Activated CD4-positive, alpha-beta T cell treated with anti-CD3 and anti-CD28 coated beads, Interleukin-2, amount 10 ng/mL, durations not matched to agents 7 days and 5 days (primary cell): ENCODE measurements around the gene ITGA4. TPM values are rescaled to one million over a fixed set of nuclear protein-coding genes. Genes with fewer than 3 reads are reported as not detected.

Experiments
- CTCF ChIA-PET: fragments of 350-600 bp; sonication (Branson Sonifier 250); formaldehyde crosslinking; loops from one replicate; lab custom pipeline; 2021; ENCODE audit warnings: antibody characterized with exemption; lab: Charles Lee
- POLR2A ChIA-PET: fragments of 350-600 bp; sonication (Branson Sonifier 250); formaldehyde crosslinking; loops from one replicate; lab custom pipeline; 2021; ENCODE audit warnings: antibody characterized with exemption; lab: Charles Lee
- DNase-seq: peaks from one replicate; pipeline ENCODE4 v3.0.0-alpha.2; 2020
- H3K27ac Mint-ChIP-seq: one replicate; pipeline ENCODE4 v1.8.0; 2021; ENCODE audit warnings: mild to moderate bottlenecking, moderate library complexity, mixed read lengths
- H3K27me3 Mint-ChIP-seq: one replicate; pipeline ENCODE4 v1.8.0; 2021; ENCODE audit warnings: mixed read lengths
- H3K36me3 Mint-ChIP-seq: one replicate; pipeline ENCODE4 v1.8.0; 2021; ENCODE audit warnings: low read depth, mixed read lengths
- H3K4me1 Mint-ChIP-seq: one replicate; pipeline ENCODE4 v1.8.0; 2021; ENCODE audit warnings: mixed read lengths
- H3K4me3 Mint-ChIP-seq: one replicate; pipeline ENCODE4 v1.8.0; 2021; ENCODE audit warnings: mild to moderate bottlenecking, moderate library complexity, mixed read lengths
- H3K9me3 Mint-ChIP-seq: one replicate; pipeline ENCODE4 v1.8.0; 2021; ENCODE audit warnings: mixed read lengths
- total RNA-seq, 2 experiments: library from RNA; stranded (reverse); gene quantifications; one replicate each; pipeline ENCODE4 v1.2.3, GENCODE V29; 2021

Gene ITGA4
- total RNA-seq, 2 experiments from 2014 or later: 160 to 163 TPM

- ChIA-PET CTCF (interaction anchor here (0.6 to 1.3 kb wide), 4 partner anchors 184 to 349 kb away, joined by 3 read pairs; no protein-coding TSS in a partner anchor), POLR2A (interaction anchor here (1.3 kb wide), 1 partner anchor 156 kb away, joined by 4 read pairs; no protein-coding TSS in a partner anchor)
Measured at GRCh38 chr2:181461056-181461997, 4.1 kb downstream of the ITGA4 start.

DNA sequence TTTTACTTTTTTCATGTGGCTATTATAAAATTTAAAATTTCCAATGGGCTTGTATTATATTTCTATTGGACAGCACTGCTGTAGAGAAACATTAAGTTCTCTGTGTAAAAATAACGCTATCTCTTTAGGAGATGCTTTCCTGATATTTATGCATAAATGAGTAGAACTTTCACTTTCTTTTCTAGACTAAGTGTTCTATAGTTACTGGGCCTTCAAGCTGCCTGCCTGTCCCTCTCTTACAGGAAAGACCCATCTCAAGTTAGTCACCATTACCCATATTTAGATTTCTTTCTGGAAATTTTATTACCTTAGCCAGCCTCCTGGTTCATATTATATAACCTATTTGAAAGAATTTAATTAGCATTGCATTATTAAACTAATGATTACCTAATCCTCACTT lies 4.8 kb downstream of the ITGA4 start:
- H3K27me3 Mint-ChIP-seq: no peaks in the 10 kb centered on the region
- ChIA-PET POLR2A (no interaction called here), CTCF (interaction anchor here (0.9 to 1.1 kb wide), 2 partner anchors 289 to 310 kb away, joined by 3 read pairs; no protein-coding TSS in a partner anchor)
- H3K9me3 Mint-ChIP-seq: no peaks in the 10 kb centered on the region
- H3K4me1 Mint-ChIP-seq: peaks cover 61% of the 10 kb centered on the region
- peak; percentile 22 for DNase-seq
- H3K36me3 Mint-ChIP-seq: peaks cover 78% of the 10 kb centered on the region
- H3K27ac Mint-ChIP-seq: peak overlapping the region; percentile 66
- H3K4me3 Mint-ChIP-seq: peak overlapping the region; percentile 70

More at GRCh38 chr2:181461056-181461997, 4.1 kb downstream of the ITGA4 start:
- Mint-ChIP-seq H3K4me3 (peak overlapping the region; percentile 95), H3K4me1 (peaks cover 62% of the 10 kb centered on the region), H3K36me3 (peaks cover 75% of the 10 kb centered on the region), H3K27me3 (no peaks in the 10 kb centered on the region), H3K9me3 (no peaks in the 10 kb centered on the region), H3K27ac (peak overlapping the region; percentile 97)
- peak; percentile 26 for DNase-seq

DNA sequence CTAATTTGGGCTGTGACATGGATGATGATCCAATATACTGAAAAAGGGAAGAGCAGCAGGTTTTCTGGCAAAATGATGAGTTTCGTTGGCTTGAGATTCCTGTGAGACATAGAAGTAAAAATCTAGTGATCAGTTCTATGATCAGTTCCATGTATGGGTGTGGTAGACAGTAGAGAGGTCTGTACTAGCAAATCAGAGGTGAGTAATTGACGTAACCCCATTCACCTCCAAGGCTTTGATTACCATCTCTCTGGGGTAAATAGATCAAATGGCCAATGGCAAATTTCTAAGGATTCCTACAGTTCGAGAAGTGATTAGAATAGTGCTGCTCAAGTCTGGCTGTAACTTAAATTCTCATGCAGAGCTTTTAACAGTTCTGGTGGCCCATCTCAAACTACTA lies 6.4 kb downstream of the ITGA4 start:
- ChIA-PET POLR2A (no interaction called here), CTCF (no interaction called here)
- Mint-ChIP-seq H3K36me3 (peaks cover 85% of the 10 kb centered on the region), H3K27me3 (no peaks in the 10 kb centered on the region), H3K27ac (peak overlapping the region; percentile 51), H3K9me3 (no peaks in the 10 kb centered on the region), H3K4me1 (peaks cover 77% of the 10 kb centered on the region), H3K4me3 (peak overlapping the region; percentile 70)
- DNase-seq: no peak

DNA sequence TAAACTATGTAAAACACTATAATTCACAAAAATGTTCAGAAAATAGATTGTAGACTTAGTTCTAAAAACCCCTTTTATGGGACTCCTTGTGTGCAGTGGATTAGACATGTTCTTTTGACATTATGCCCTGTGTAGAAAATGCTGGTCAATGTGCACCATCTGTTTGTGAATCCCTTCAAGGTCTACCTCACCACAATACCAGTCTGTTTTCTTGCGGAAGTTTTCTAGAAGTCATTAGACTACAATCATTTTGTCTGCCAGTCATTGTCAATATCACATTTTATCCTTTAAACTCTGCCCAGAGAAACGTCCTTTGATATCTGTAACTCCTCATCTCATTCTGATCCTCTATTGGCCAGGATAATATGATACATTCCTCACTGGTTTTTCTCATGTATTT lies 7.8 kb downstream of the ITGA4 start:
- H3K36me3 Mint-ChIP-seq: peaks cover 84% of the 10 kb centered on the region

DNA sequence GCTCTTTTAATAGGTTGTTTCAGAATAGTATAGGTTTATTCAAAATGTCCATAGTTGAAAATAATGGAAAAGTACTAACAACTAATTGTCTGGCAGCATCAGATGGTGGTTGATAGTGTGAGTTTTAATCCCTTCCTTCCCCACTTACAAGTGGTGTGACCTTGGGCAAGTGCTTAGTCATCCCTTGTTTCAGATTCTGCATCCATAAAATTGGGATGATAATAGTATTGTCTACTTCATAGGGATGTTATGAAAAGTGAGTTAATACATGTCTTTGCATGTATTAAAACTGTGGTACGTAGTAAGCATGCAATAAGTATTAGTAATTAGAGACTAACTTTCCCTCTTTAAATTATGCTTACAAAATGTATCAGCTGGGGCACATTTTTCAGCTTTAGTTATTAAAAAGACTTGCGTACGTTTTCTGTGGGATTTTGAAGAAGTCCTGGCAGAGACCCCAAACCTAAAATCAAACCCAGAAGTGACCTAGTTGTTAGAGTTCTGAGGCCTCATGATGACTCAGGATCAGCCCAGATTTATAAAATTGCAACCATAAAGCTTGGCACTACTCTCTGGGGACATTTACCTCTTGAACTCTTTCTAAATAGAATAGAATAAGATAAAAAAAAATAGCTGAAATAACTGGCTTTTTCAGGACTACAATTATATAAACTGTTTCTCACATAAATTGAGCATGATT lies 8.6 kb downstream of the ITGA4 start:
- ChIA-PET POLR2A (no interaction called here), CTCF (interaction anchor here (0.6 to 3.5 kb wide), 13 partner anchors 8 to 370 kb away, joined by 3 to 23 read pairs (median 4); partner anchors contain the start of gene ITGA4)
- Mint-ChIP-seq H3K4me3 (no peak overlapping the region), H3K36me3 (peaks cover 83% of the 10 kb centered on the region), H3K27me3 (no peaks in the 10 kb centered on the region), H3K4me1 (peaks cover 84% of the 10 kb centered on the region), H3K27ac (peak overlapping the region; percentile 52), H3K9me3 (peaks cover 4% of the 10 kb centered on the region)
- no peak for DNase-seq

More for the DNA sequence above, 7.8 kb downstream of the ITGA4 start:
- POLR2A ChIA-PET: no interaction called here
- Mint-ChIP-seq H3K27ac (peak overlapping the region; percentile 52), H3K27me3 (no peaks in the 10 kb centered on the region), H3K9me3 (peaks cover 4% of the 10 kb centered on the region), H3K4me3 (peak overlapping the region; percentile 19), H3K4me1 (peaks cover 80% of the 10 kb centered on the region)
- CTCF ChIA-PET: no interaction called here
- DNase-seq: no peak

- Mint-ChIP-seq H3K27me3 (no peaks in the 10 kb centered on the region), H3K9me3 (peaks cover 4% of the 10 kb centered on the region), H3K27ac (no peak overlapping the region), H3K4me1 (peaks cover 89% of the 10 kb centered on the region), H3K36me3 (peaks cover 83% of the 10 kb centered on the region), H3K4me3 (peak overlapping the region; percentile 22)
- POLR2A ChIA-PET: no interaction called here
- peak; percentile 85 for DNase-seq
- CTCF ChIA-PET: interaction anchor here (0.6 to 3.5 kb wide), 17 partner anchors 9 to 371 kb away, joined by 3 to 23 read pairs (median 4); partner anchors contain the start of gene ITGA4
Measured at GRCh38 chr2:181466661-181467576, 9.7 kb downstream of the ITGA4 start.

DNA sequence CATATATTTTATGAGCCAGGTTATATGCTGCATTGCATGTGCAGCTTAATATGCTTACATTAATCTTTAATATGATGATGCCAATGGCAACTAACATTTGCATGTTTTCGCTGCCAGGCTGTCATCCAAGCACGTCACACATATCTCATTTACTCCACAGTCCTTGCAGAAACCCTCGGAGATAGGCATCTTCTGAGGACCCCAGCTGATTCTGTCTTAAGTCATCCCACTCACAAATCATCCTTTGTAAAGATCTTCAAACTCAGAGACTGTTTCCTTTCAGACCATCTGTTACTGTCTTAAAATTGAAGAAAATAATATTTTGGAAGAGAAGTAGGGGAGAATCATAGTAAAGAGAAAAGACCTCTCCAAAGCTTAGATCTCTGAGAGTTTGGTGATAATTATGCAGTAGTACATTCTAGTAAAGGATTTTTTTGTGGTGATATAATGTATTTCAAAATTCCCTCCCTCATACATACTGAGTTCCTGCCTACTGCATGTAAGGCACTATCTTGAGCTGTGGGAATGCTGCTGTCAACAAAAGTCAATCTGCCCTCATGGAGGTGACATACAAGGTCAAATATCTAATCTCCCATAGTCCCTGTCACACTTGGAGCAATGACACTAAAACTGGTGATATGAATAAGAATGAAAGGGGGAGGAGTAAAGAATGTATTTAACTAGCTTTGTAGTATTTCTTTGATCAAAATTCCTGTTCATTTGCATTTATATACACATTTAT lies 11.0 kb downstream of the ITGA4 start:
- no peak overlapping the region for H3K27ac Mint-ChIP-seq
- peaks cover 82% of the 10 kb centered on the region for H3K36me3 Mint-ChIP-seq
- peaks cover 4% of the 10 kb centered on the region for H3K9me3 Mint-ChIP-seq
- no peak overlapping the region for H3K4me3 Mint-ChIP-seq
- no peaks in the 10 kb centered on the region for H3K27me3 Mint-ChIP-seq
- ChIA-PET POLR2A (no interaction called here), CTCF (interaction anchor here (0.7 to 3.5 kb wide), 5 partner anchors 11 to 363 kb away, joined by 3 to 23 read pairs (median 4); partner anchors contain the start of gene ITGA4)
- H3K4me1 Mint-ChIP-seq: peaks cover 88% of the 10 kb centered on the region
- DNase-seq: no peak

DNA sequence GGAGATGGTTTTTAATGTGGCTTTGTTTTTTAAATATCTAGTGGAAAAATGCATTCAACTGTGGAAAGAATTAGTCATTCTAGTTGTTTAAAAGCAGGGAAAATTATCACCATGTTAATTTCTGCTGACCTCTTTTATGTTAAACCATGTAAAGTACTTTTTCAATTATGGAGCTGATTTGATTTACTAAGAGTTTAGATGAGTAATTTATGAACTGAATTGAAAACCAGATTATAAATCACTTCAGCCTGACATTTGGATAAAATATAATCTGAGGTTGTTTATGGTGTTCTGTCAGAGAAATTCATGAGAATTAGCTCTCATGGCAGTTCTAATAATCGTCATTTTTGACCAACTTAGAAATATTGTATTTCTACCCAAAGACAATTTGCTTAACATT lies 11.6 kb downstream of the ITGA4 start:
- Mint-ChIP-seq H3K4me1 (peaks cover 88% of the 10 kb centered on the region), H3K27me3 (no peaks in the 10 kb centered on the region), H3K4me3 (no peak overlapping the region), H3K36me3 (peaks cover 82% of the 10 kb centered on the region), H3K27ac (no peak overlapping the region), H3K9me3 (peaks cover 4% of the 10 kb centered on the region)
- POLR2A ChIA-PET: no interaction called here
- CTCF ChIA-PET: interaction anchor here (0.6 to 3.5 kb wide), 4 partner anchors 11 to 364 kb away, joined by 3 to 23 read pairs (median 9); partner anchors contain the start of gene ITGA4
- no peak for DNase-seq

DNA sequence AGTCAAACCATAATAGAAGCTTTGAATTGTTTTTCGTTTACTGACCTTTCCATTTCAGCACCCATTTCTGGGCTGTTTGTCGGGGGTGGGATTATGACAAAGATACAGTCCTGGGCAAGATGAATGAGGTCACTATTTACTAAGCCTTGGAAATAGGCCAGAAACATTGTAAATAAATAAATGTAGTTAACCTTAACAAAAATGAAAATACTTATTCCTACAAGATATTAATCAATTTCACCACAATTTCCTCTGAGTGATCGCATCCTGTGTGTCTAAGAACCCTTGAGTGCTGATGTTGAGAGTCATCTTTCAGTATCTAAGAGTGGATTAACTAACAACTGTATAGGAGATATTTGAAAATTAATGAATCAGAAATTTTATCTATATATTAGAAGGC lies 14.0 kb downstream of the ITGA4 start:
- peak overlapping the region; percentile 9 for H3K4me3 Mint-ChIP-seq

GRCh38 chr2:181471783-181472182 lies 14.6 kb downstream of the ITGA4 start:
- Mint-ChIP-seq H3K36me3 (peaks cover 90% of the 10 kb centered on the region), H3K27ac (peak overlapping the region; percentile 22), H3K27me3 (no peaks in the 10 kb centered on the region), H3K4me1 (peaks cover 71% of the 10 kb centered on the region), H3K4me3 (no peak overlapping the region), H3K9me3 (peaks cover 4% of the 10 kb centered on the region)
- CTCF ChIA-PET: interaction anchor here (0.7 to 1.2 kb wide), 2 partner anchors 59 to 297 kb away, joined by 3 read pairs; no protein-coding TSS in a partner anchor
- DNase-seq: no peak
- POLR2A ChIA-PET: no interaction called here

More for the DNA sequence above, 14.0 kb downstream of the ITGA4 start:
- CTCF ChIA-PET: interaction anchor here (1.3 to 1.8 kb wide), 2 partner anchors 8 to 14 kb away, joined by 4 to 6 read pairs; partner anchors contain the start of gene ITGA4
- POLR2A ChIA-PET: no interaction called here
- no peak for DNase-seq
- H3K9me3 Mint-ChIP-seq: peaks cover 4% of the 10 kb centered on the region
- H3K27me3 Mint-ChIP-seq: no peaks in the 10 kb centered on the region
- H3K36me3 Mint-ChIP-seq: peaks cover 87% of the 10 kb centered on the region
- H3K4me1 Mint-ChIP-seq: peaks cover 70% of the 10 kb centered on the region
- peak overlapping the region; percentile 27 for H3K27ac Mint-ChIP-seq

GRCh38 chr2:181472990-181473389 lies 15.8 kb downstream of the ITGA4 start:
- Mint-ChIP-seq H3K36me3 (peaks cover 91% of the 10 kb centered on the region), H3K27ac (no peak overlapping the region), H3K4me1 (peaks cover 64% of the 10 kb centered on the region), H3K9me3 (peaks cover 4% of the 10 kb centered on the region), H3K4me3 (no peak overlapping the region), H3K27me3 (no peaks in the 10 kb centered on the region)
- ChIA-PET POLR2A (interaction anchor here (0.5 kb wide), 1 partner anchor 333 kb away, joined by 3 read pairs; no protein-coding TSS in a partner anchor), CTCF (no interaction called here)
- no peak for DNase-seq
